NCI-H2029 (cell line): ENCODE measurements around the gene PPP1R16B.
"Not testable (repeated sequence)": the region's sequence is repeated elsewhere in the genome, so short reads cannot be mapped to it uniquely, and the experiment has no call there.

Experiments used
- DNase-seq: peaks from one replicate; lab custom pipeline; 2025; lab: John Stamatoyannopoulos, UW

The PPP1R16B gene

DNA sequence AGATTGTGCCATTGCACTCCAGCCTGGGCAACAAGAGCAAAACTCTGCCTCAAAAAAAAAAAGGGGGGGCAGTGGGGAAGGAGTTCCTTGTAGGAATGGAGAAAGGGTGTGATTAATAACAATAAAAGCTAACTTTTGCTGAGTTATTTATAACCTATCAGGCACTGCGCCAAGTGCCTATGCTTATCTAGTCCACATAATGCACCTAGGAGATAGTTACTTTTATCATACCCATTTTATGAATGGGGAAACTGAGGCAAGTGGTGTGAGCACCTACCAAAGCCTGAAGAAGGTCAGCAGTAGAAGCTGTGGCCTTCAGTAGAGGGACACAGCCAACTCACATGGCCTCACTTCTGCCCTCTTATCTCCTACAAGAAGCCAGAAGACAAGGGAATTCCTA is 13.6 kb upstream of the PPP1R16B start:
- DNase-seq: no peak

DNA sequence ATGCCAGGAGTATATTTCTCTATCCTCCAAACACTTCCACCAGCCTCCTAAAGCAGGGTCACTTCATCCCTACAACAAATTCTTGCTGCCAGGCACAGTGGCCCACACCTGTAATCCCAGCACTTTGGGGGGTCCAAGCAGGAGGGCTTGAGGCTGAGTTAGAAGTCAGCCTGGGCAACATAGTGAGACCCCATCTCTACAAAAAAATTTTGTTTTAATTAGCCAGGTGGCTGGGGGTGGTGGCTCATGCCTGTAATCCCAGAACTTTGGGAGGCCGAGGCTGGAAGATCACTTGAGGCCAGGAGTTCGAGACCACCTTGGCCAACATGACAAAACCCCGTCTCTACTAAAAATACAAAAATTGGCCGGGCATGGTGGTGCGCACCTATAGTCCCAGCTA is 11.4 kb upstream of the PPP1R16B start:
- not testable (repeated sequence) for DNase-seq

DNA sequence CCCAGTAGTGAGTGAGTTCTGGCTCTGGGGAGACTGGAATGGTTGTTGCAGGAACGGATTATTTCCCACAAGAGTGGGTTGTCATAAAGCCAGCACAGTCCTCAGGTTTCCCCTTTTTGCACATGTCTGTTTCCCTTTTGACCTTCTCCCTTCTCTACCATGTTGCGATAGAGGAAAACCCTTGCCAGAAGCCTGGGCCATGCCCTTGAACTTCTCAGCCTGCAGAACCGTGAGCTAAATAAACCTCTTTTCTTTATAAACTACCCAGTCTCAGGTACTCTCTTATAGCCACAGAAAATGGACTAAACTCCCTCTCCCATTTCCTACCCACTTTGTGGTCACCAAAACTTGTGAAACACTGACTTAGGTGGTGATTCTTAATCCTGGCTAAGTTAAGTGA is 7.2 kb upstream of the PPP1R16B start:
- no peak for DNase-seq

DNA sequence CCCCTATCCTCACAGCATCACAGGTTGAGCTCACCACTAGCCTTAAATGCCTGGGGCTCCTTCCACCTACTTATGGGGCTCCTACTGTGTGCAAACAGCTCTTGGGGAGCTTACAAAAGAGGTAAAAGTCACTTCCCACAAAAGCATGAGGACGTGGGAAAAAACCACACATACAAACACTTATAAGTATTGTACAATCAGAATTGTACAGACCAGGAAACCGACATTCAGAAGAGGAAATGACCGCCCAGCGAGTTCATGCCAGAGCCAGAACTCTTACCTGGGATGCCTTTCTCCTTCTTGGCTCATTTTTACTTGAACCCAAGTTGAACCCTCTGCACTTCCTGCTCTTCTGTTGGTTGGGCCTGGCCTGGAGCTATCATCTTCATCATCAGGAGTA is 6.3 kb upstream of the PPP1R16B start:
- DNase-seq: no peak

DNA sequence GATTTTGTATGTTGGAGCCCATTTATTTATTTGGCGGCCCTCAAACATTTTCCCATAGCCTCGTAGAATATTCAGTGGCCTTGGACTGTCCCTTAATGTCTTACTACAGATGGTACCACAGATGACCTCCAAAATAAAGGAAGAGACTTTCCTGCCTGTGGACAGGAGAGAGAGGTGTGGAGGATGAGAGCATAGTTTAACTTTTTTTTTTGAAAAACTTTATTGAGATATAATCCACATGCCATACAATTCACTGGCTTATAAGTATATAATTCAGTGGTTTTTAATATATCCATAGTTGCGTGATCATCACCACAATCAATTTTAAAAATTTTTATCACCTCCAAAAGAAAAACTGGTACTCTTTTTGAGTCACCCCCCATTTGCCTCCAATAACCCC is 4.6 kb upstream of the PPP1R16B start:
- DNase-seq: no peak

DNA sequence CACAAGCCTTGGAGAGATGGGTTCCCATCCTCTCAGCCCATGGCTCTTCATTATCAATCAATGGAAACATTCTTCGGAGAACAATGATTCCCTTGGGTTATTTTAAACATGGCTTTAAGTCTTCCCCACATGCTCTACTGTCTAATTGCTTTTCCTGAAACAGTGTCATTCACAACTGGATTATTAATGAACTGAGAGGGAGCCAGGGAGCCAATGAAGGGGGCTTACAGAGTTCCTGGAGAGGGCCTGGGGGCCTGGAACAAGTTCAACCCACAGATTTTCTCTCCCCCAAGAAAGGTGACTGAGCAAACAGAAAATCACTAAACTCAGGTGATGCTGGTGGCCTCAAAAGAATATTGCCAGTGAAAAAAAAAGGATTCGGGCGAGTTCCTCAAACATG is 1.3 kb upstream of the PPP1R16B start:
- DNase-seq: no peak

DNA sequence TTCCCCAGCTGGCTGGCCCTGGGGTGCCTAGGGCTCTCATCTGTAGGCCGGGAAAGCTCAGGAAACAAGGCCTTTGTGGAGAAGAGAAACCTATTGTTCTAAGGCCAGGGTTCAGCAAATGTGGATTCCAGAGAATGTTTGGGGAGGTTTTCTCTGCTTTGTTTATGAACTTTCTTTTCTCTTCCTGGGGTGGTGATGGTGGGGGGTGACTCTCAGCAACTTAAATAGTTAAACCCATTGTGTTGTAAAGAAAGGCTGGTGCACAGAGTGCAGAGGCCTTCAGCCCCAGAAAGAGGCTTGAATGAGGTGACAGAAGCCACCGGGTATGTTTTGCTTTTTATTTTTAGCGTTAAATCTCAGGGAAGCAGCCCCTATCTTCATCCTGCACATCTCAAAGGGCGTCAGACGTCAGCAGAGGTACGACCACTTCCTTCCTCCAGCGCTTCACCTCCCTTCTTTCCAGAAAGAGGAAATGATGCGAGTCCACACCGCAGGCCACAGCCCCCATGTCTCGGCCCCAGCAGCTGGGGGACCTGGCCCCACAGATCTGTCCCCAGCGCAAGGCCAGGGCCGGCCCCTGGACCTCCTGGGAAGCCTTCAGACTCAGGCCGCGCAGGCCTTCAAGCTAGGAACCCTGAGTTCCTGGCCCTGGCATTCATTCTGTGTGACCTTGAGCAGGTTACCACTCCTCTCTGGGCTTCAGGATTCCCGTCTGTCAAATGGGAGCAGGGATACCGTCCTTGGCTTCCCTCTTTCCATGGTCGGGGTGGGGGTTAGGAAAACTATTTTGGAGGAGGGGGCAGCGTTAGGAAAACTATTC is 605 bp upstream of the PPP1R16B start:
- no peak for DNase-seq

DNA sequence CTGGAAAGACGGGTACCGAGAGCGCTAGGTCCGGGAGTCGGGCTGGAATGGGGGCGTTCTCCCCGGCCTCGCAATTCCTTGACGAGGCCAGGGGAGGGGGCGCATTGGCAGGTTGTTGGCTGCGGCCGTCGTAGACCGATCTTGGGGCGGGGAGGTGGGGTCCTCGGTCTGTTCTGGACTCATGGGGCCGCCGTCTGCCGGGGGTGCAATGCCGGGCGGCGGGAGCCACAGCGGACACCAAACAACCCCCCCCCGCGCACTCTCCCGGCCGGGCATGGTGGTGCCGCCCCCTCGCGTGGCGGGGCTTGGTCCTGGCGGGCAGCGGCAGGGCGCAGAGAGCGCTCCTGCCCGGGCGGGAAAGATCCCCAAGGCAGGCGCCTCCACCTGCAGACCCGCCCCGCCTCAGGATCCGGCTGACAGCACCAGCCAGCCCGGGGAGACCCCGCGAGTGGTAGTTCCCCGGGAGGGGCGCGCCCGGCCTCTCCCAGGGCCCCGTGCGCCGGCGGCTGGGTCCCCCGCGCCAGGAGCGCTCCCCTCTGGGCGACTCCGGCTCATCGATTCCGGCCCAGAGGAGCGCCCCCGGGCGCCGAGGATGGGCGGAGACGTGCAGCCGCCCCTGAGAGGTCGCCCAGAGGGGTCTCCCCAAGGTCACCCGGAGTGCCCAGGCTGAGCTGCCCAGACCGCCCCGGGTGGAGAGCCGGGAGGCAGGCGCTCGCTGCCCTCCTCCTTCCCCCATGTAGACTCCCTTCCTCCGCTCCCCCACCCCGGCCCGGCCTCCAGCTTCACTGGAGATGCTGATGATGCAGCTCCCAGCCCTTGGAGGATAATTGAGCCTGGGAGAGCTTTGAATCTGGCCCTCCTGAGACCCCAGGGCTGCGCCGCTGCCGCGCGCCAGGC is 709 bp downstream of the PPP1R16B start:
- no peak for DNase-seq

DNA sequence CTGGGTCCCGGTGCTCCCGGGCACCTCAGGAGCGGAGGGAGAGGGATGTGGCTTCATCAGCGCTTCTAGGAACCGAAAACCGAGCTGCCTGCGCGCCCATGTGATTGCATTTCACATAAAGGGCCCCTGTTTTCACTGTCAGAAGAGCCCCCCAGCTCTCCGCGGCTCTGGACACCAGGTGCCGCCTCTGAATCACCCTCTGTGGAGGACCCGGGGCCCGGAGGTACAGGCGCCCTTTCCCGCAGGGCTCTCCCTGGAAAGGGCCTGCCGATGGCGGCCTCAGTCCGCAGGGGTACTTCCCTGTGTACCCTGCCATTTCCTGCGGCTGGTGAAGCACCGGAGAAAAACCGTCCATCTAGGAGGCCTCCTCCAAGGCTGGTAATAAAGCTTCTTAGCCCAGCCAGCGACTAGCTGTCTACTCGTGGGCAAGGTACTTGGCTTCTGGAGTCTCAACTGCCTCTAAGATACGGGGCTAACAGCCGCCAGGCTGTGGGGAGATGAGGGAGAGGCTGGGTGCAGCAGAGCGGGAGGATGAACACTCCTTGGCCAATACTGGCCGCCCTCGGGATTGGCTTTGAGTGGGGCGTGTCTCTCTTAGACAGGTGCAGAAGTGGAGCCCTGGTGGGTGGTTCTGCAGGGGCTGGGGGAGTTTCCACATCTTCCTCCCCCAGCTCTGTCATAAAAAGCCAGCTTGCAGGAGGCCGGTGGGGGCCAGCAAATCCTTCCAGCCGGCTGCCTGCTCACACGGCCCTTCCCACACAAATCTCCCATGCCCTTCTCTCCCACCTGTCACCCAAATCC is 1.6 kb downstream of the PPP1R16B start:
- no peak for DNase-seq

DNA sequence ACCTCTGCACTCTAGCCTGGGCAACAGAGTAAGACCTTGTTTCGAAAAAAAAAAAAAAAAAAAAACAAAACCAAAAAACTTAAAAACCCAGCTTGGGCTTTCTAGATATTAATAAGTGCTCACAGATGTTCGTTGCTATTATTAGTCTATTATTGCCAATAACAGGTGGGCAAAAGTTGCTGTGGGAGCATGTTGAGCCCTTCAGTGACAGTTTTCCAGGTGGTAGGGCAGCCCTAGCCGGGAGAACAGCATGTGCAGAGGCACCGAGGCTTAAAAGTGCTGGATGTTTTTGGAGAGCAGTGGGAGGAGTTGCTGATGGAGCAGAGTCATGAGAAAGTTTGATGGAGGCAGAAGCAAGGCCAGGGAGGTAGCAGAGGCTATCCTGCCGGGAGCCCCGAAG is 4.4 kb downstream of the PPP1R16B start:
- no peak for DNase-seq

DNA sequence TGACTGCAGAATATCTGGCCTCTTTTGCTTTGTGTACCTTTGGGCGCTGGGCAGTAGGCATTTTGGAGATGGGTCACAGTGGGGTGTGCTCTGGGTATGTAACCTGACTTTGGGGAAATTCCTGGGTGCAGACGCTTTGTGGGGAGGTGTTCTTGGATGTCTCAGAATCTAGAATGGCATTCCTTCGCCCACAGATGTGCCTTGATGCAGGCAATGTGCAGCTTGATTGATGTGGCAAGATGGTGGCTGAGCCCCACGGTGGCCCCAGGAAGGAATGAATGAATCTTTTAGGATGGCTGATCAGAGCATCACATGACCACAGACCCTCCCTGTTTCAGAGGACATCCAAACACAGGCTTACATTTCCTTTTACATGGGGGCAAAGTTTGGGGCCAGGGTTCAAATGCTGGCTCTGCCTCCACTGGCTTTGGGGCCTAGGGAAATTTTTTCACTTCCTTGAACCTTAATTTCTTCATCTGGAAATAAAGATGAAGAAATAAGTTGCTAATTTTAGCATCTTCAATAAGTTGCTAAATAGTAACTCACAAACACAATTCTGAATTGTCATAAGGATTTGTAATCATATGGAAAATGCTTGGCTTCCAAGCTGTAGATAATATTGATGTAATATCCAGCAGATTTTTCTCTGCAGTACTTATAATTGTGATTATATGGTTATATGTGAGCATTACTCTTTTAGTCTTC is 5.6 kb downstream of the PPP1R16B start:
- no peak for DNase-seq

DNA sequence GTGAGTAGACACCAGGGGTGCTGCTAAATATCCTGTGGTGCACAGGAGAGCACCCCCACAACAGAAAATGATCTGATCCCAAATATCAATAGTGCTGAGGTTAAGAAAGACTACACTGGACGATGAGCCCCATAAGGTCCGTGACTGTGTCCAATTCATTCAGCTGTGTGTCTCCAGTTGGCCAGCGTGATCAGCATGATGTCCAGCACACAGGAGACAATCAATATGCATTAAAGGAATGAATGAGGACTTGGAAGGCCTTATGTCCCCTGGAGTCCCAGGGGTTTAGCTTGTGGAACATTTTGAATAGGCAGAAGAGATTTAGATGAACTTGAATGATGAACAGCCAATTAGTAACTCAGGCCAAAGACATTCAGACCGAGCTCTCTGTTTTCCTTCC is 6.3 kb downstream of the PPP1R16B start:
- no peak for DNase-seq

DNA sequence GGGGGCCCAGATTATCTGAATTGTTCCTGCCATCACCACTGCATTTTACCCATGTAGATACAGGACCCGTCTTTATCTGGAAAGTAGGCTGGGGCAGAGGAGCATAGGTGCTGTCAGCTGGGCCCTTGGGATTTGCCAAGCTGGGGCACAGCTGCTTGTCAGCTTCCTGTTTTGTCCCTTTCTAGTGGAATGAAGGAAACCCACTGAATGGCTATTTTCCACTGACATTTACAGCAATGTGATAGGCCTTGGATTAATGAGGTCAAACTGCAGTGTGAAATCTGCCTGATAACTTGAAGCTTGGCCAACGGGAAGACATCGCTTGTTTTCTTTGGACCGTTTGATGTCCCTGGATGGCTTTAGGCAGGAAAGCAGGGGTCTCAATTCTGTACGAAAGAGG is 6.7 kb downstream of the PPP1R16B start:
- DNase-seq: no peak

DNA sequence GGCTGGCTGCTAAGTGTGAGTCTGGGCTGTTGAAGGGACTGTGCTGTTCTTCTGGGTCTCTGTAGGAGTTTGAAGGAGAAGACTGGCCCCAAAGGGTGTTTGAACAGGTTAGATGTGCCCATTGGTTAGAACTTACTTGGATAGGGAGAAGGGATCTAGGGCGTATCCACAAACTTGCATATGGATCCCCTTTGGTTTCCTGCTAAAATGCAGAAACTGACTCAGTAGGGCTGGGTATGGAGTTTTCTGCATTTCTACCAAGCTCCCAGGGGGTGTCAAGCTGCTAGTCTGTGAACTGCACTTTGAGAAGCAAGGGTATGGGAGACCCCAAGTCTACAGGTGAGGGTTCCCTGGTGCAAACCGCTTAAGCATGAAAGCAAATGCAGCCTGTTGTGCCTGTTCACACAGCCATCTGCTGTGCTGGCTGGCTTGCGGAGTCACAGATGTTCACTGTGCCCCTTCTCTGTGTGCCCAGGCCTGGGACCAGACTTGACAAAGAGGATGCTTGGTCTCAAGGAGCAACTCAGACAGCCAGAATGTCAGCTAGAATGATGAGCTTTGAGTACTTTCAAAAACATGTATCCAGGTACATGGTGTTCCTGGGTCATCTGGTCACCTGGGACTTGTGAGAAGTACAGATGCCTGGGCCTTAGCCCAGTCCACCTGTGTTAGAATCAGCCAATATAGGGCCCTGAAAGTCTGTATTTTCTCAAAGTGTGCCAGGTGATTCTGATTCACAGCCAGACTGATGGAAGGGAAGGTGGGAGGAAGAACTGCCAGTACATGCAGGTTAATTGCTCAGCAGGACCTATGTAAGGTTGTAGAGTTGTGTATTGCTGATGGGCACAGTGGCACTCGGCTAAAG is 7.4 kb downstream of the PPP1R16B start:
- no peak for DNase-seq

DNA sequence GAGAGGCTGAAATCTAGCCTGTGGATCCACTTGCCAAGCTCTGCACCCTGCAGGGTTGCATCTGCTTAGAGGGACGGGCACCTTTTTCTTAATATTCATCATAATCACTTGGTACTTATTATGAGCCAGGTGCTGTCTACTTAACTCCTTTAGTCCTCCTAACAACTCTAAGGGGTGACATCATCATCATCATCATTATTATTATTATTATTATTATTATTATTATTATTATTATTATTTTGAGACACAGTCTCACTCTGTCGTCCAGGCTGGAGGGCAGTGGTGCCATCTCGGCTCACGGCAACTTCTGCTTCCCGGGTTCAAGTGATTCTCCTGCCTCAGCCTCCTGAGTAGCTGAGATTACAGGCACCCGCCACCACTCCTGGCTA is 8.1 kb downstream of the PPP1R16B start:
- not testable (repeated sequence) for DNase-seq

DNA sequence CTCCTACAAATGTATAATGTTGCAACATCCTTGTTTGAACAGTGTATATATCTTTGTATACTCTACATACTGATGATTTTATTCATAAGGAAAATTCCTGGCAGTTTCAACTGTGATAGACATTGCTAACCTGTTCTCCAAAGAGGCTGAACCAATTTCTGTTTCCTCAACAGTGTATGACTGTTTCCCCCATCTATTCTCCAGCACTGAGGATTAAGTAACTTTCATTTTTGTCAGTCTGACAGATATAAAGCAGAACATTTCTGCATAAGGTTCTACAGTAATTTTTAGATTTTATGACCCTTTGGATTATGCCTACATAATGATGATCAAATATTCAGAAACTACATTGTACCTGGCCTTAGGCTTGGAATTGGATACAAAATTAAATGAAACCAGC is 9.9 kb downstream of the PPP1R16B start:
- DNase-seq: no peak

DNA sequence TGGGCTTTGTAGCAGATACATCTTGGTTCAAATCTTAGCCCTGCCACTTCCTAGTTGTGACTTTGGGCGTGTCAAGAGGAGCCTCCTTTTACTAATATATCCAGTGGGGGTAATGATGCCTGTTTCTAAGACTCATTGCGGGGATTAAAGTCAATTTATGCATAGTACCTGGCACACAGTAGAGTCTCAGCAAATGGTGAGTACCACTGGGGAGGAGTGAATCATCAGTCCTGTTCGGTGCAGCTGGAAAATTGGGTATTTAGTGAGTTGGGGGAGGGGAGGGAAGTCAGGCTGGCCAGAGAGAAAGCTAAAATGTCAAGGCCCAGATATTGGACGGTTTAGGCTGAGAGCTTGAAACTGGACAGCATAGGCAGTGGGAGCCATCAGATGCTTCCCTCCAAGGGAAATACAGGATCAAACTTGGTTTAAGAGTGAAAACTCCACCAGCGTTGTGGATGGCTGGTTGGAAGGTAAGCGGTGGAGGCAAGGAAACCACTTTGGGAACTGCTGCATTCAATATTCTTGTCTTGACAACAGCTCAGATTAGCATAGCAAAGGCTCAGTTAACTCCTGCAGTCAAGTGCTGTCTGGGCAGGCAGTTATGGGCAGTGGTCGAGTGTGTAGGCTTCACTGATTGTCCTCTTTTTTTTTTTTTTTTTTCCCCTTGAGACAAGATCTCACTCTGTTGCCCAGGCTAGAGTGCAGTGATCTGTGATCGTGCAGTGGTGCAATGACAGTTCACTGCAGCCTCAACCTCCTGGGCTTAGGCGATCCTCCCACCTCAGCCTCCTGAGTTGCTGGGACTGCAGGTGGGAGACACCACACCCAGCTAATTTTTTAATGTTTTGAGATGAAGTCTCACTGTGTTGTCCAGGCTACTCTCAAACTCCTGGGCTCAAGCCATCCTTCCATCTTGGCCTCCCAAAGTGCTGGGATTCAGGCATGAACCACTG is 12.9 kb downstream of the PPP1R16B start:
- DNase-seq: no peak

DNA sequence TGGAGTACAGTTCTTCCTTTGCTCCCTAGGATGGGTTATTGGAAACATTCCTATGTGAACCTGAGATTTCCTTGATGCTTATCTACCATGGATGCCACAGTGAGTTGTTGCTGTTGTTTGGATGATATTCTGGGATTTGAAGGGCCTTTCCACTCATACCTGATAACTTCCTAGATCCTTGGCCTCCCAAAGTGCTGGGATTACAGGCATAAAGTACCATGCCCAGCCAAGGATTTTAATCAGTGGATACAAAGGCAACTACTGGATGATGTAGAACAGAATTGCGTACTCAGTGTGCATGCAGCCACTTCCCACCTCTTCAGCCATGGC is 20.0 kb downstream of the PPP1R16B start:
- DNase-seq: no peak

DNA sequence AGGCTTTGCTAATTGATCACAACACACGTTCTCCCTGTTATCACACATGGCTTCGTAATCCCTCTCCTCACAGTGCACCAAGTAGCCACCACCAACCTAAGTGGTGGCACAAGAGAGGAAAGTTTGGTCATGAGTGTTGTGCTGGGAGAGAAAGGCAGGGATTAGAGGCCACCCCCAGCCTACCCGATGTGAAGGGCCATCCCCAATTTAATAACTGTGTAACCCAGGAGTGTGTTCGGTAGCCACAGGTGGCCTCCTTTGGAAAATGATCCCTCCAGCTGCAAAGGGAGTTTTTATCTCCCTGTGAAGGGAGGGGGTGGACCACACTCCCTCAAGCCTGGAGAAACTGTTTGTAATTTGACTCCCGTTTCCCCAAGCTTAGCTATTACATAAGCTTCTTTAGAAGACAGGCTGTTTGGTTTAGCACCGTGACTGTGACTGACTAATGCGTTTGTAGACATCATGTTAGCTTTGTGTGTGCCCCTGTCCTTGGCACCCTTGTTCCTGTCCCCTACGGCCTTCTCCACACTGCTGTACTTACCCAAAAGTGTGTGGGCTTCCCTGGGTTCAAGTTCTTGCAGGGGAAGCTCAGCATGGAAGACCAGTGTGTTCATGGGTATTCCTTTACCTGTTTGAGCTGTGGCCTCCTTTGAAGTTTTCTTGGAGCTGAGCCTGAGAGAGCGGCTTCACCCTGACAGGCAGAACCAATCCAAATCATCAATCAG is 20.6 kb downstream of the PPP1R16B start:
- peak; percentile 65 for DNase-seq
